Loucy (cell line): ENCODE results near the gene SPTSSB.

Experiments used
- CTCF ChIP-seq: fragments of 200-600 bp; sonication (generic); conservative IDR thresholded peaks from 2 replicates; pipeline ENCODE4 v1.5.1; 2014; ENCODE audit warnings: mild to moderate bottlenecking, antibody characterized with exemption, low read length
- EZH2phosphoT487 ChIP-seq: fragments of 200-600 bp; IDR thresholded peaks from 2 replicates; pipeline ENCODE4 v1.6.1; 2018; ENCODE audit warnings: antibody characterized with exemption, mild to moderate bottlenecking, moderate library complexity, borderline replicate concordance

GRCh38 chr3:161405836-161406235 lies 34.5 kb upstream of the SPTSSB start:
- no peak for TF ChIP-seq CTCF
- no peak for TF ChIP-seq EZH2phosphoT487
